GM18520 (cell line): ENCODE results near the gene MAP4K1.
A peak's percentile ranks its signal among the peaks of the same experiment; 100 is the strongest.
"Not testable (repeated sequence)": the region's sequence is repeated elsewhere in the genome, so short reads cannot be mapped to it uniquely, and the experiment has no call there.

ENCODE experiments used
- ATAC-seq: cut with Tn5 transposase; IDR thresholded peaks from one replicate; pipeline ENCODE4 v1.9.1; 2021; ENCODE audit not compliant: unreplicated experiment

MAP4K1 gene

DNA sequence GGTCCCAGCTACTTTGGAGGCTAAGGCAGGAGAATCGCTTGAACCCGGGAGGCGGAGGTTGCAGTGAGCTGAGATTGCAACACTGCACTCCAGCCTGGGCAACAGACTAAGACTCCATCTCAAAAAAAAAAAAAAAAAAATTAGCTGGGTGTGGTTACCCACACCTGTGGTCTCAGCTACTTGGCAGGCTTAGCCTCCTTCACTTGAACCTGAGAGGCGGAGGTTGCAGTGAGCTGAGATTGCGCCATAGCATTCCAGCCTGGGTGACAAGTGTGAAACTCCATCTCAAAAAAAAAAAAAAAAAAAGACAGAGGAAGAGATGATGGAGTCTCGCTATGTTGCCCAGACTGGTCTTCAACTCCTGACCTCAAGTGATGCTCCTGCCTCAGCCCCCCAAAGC is 38.4 kb downstream of the MAP4K1 start:
- not testable (repeated sequence) for ATAC-seq

DNA sequence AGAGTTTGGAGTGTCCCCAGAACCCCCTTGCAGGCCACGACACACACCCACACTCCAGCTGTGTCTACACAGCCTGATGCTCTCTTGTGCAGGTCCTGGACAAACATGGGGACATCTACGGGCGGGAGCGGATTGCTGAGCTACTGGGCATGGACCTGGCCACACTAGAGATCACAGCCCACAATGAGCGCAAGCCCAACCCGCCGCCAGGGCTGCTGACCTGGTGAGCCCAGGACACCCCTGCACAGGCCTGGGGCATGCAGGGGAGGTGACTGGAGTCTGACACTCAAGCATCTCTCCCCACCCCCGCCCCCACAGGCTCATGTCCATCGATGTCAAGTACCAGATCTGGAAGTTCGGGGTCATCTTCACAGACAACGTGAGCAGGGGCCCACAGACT is 39.9 kb downstream of the MAP4K1 start:
- no peak for ATAC-seq

DNA sequence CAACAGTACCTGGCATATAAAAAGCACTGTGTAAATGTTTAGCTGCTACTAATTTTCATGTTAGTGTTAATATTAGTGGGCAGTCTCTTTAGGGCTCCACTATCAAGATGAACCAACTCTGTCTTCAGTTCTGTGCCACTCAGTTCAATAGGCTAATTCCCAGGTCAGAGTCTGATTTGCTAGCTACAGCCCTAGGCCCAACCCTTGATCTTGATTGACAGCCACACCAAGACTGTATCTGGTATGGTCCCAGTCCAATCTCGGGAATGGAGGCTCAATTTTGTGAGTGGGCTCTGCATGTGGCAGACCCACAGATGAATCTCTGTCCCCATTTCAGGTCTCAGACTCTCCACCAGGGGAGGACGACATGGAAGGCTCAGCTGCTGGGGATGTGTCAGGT is 46.1 kb downstream of the MAP4K1 start:
- ATAC-seq: no peak

GRCh38 chr19:38569368-38569983 is 48.3 kb downstream of the MAP4K1 start:
- ATAC-seq: no peak

DNA sequence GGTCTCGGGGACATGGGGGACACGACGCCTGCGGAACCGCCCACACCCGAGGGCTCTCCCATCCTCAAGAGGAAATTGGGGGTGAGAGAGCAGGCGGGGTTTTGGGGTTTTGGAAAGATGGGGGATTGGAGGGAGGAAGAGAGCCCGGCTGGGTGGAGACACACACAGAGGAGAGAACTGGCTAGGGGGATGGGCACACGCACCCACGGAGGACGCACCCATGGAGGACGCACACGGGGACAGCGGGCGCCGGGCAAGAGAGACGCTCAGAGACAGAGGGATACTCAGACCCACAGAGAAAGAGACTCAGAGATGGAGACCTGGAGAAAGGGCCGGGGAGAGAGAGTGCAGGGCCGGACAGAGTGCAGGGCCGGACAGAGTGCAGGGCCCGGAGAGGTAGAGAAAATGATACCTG is 52.1 kb downstream of the MAP4K1 start:
- ATAC-seq: no peak

GRCh38 chr19:38564981-38565690 is 52.6 kb downstream of the MAP4K1 start:
- ATAC-seq: no peak

DNA sequence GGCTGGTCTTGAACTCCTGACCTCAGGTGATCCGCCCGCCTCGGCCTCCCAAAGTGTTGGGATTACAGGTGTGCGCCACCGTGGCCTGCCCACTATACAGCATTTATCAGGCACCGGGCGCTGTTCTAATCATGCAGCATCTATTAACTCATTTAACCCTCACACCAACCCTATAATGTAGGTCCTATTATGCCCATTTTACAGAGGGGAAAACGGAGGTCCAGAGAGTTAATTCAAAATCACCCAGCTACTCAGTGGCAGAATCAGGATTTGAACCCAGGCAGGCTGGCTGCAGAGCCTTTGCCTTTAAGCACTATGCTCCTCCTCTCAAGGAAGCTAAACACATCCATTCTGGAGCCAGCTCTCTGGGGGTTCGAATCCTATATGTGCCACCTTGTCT is 54.3 kb downstream of the MAP4K1 start:
- ATAC-seq: no peak

DNA sequence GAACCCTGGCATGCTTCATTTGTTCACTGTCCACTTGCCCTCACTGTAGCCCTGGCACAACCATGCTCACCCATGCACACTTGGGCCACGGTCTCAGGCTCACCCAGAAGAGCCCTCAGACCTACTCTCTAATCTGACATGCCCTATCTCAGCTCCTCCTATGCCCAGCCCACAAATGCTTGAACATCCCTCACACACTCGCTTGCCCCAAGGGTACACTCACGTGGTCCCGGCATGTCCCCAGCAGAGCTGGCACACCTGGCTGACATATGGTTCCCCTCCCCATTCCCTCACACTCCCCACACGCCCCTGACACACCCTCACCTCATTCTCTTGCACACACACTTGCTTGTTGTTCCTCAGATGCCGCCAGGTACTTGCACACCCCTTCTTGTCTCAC is 55.7 kb downstream of the MAP4K1 start:
- ATAC-seq: no peak

- no peak for ATAC-seq
Observed at GRCh38 chr19:38561658-38562057, 56.1 kb downstream of the MAP4K1 start.

GRCh38 chr19:38561053-38561606 is 56.6 kb downstream of the MAP4K1 start:
- ATAC-seq: no peak

DNA sequence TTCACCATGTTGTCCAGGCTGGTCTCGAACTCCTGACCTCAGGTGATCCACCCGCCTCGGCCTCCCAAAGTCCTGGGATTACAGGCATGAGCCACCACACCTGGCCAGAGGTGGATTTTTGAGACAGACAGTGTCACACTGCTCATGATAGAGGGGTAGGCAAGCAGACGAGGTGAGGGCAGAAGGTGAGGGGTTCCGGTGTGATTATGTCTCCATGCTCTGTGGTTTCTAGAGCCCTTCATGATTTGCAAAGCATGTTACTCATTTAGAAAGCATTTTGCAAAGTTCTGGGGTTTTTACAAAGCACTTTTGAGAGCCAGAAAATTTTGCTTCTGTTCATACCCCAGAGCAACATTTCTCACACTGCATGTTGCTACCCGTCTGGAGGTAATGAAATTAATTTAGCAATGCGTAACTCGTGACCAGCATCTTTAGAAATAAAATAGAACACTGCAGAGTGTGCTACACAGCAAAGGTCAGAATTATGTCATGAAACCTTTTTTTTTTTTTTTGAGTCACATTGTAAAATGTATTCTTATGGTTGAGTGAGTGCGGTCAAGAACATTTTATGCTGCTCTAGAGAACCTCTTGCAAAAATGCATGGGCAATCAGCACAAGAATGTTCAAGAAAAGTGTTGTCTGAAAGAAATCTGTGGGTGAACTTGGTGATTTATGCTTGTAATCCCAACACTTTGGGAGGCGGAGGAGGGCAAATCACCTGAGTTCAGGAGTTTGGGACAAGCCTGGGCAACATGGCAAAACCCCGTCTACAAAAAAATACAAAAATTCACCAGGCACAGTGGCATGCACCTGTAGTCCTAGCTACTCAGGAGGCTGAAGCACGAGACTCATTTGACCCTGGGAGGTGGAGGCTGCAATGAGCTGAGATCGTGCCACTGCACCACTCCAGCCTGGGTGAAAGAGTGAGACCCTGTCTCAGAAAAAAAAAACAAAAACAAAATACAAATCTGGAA is 58.0 kb downstream of the MAP4K1 start:
- ATAC-seq: peak; percentile 61

DNA sequence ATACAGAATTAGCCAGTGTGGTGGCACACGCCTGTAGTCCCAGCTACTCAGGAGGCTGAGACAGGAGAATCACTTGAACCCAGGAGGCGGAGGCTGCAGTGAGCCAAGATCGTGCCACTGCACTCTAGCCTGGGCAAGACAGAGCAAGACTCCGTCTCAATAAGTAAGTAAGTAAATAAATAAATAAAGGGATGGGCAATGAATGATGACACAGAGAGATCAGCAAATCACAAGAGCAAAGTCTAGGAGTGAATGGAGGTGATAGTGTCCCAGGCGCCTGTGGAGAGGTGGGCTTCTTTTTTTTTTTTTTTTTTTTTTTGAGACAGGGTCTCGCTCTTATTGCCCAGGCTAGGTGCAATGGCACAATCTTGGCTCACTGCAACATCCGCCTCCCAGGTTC is 58.8 kb downstream of the MAP4K1 start:
- ATAC-seq: not testable (repeated sequence)

GRCh38 chr19:38557205-38557799 is 60.5 kb downstream of the MAP4K1 start:
- peak; percentile 34 for ATAC-seq

GRCh38 chr19:38556521-38557174 is 61.1 kb downstream of the MAP4K1 start:
- no peak for ATAC-seq

GRCh38 chr19:38555200-38555599 is 62.6 kb downstream of the MAP4K1 start:
- no peak for ATAC-seq

GRCh38 chr19:38554676-38555141 is 63.0 kb downstream of the MAP4K1 start:
- ATAC-seq: no peak

GRCh38 chr19:38553239-38553638 is 64.5 kb downstream of the MAP4K1 start:
- ATAC-seq: not testable (repeated sequence)

DNA sequence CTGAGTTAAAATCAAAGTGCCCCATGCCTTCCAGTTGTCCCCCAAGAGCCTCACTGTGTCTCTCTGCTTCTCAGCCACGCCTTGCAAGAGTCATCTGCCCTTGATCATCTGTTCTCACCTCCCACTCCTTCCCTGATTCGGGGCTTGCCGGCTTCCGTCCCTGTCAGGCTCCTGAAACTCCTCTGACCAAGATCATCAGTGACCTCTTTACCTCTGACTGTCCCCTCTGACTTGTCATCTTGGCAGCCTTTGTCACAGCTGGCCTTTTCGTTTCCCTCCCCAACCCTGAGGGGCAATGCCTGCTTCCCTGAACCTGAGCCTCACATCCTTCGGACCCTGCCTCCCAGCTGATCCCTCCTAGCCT is 66.3 kb downstream of the MAP4K1 start:
- ATAC-seq: peak; percentile 76

DNA sequence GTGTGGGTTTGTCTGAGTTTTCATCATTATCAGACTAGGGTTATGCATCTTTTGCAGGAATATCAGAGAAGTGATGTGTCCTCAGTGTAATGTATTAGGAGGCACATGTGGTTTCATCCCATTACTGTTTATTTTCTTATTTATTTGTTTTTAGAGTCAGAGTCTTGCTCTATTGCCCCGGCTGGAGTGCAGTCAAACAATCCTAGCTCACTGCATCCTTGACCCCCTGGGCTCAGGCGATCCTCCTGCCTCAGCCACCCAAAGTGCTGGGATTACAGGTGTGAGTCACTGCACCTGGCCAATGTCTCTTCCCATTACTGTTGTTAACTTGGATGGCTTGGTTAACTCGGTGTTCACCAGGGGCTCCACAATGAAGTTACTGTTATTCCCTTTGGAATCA is 67.4 kb downstream of the MAP4K1 start:
- no peak for ATAC-seq

DNA sequence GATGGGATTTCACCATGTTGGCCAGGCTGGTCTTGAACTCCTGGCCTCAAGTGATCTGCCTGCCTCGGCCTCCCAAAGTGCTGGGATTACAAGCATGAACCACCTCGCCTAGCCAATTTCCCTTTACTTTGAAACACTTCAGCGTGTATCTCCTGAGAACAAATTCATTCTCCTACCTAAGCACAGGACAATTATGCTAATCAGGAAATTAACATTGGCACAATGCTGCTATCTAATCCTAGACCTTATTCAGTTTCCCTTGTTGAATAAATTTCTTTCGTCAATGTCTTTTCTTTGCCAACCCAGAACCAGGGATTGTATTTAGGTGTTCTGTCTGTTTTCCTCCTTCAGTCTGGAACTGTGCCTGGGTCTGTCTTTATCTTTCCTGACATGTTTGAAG is 67.8 kb downstream of the MAP4K1 start:
- no peak for ATAC-seq
